GM18867 (cell line): ENCODE measurements around the gene CLDN6.
A peak's percentile ranks its signal among the peaks of the same experiment; 100 is the strongest.

Source experiments
- ATAC-seq: cut with Tn5 transposase; IDR thresholded peaks from one replicate; pipeline ENCODE4 v1.9.1; 2021; ENCODE audit warnings: mild to moderate bottlenecking, moderate library complexity; ENCODE audit not compliant: unreplicated experiment

CLDN6 gene

DNA sequence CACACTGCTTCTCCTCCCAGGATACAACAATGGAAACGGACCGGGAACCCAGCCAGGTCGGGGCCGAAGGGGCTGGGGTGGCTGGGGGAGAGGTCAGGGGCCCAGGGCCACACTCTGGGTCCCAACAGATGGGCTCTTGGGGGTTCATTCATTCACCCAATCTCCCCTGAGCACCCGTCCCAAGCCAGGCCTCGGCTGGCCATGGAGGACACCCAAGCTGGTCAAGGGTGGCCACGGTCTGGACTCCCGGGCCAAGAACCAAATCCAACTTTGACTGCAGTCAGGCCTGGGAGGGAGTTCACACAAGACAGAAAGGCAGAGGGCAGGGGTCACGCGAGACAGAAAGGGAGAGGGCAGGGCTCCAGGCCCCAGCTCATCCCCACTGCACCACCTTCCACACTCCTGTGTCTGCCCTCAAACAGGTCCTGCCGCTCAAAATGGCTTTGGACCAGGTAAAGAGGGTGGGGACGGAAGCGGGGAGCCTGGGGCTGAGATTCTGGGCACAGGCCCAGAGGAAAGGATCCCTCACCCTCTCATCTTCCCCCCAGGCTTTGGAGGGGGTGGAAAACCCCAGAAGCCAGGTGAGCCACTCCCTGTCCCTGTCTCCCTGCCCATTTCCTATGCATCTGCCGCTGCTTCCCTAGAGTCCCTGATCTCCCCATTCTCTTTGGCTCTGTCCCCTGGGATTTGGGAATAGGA lies 25.5 kb downstream of the CLDN6 start:
- no peak for ATAC-seq

DNA sequence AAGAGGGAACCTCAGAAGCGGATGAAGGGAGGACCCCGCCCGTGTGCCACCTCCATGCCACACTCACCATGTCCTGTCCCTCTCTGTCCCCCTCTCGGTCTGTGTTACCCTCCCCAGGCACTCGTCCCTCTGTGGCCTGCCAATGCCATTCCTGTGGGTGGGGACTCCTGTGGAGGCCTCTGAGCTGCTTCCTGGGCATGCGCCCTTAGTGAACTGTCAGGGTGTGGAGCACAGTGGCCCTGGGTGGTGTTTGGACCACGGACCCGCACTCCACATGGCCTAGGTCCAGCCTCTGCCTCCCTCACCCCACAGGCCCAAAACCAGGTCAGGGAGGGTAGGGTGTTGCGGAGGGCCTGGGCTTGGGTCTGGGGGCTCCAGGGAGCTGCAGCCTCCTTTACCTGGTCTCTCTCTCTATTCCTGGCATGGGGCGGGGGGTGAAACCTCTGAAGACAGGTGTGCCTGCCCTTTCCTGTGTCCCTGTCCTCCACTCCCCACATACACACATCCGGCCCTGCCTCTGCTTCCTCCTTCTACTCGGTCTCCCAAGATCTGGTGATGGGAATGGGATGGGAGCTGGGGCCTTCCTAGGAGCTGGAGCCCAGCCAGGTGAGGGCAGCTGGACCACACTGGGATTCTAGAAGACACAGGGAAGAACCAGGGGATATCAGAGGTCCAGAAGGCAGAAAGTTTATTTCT lies 26.3 kb downstream of the CLDN6 start:
- ATAC-seq = no peak

DNA sequence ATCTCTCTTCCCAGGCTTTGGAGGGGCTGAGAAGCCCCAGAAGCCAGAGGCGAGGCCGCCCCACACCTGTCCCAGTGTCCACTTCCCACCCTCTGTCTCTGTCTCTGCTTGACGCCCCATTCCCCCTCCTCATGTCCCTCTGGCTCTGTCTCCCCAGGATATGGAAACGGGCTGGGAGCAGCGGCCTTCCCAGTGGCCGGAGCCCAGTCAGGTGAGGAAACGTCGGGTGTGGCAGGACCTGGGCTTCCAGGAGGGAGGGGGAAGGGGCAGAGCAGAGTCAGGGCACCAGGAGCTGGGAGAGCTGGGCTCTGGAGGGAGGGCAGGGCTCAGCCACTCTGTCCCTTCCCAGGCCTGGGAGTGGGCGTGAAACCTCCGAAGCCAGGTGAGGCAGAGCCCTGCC lies 27.1 kb downstream of the CLDN6 start:
- no peak for ATAC-seq

DNA sequence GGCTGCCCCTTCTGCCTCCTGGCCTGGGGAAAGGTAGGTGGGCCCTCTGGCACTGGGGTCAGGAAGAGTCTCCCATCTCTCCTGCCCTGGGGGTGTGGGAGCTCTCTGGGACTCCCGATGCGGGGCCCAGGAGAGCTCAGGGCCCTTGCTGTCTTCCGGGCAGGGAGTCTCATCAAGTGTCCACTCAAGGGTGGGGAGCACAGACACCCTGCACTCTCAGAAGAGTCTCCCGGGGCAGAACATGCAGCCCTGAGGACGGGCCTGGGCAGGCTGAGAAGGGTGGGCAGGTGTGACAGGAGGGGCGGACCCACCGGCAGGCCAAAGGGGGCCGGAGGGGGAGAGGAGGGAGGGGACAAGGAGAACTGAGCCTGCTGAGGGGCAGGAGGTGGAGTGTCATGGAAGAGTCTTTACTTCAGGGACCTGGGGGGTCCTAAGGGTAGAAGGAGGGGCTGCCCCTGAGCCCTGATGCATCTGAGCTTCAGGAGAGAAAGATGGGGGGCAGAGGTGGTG lies 29.3 kb downstream of the CLDN6 start:
- no peak for ATAC-seq

DNA sequence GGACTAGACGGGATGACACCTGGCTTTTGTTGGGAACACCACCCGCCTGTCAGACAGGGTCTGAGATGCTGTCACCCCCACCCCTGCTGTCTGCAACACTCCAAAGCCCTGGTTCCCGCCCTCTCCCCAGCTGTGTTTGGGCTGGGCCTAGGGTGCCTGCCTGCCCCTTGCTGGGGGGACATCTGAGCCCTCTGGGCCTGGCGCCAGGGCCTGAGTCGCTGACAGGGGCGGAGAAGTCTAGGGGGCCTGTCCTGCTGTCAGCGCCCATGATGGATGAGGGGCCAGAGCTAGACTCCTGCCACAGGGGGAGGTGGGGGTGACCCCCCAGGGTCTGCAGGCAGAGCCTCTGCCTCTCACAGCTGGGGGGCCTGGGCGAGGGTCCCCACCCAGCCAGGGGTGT lies 30.1 kb downstream of the CLDN6 start:
- no peak for ATAC-seq

DNA sequence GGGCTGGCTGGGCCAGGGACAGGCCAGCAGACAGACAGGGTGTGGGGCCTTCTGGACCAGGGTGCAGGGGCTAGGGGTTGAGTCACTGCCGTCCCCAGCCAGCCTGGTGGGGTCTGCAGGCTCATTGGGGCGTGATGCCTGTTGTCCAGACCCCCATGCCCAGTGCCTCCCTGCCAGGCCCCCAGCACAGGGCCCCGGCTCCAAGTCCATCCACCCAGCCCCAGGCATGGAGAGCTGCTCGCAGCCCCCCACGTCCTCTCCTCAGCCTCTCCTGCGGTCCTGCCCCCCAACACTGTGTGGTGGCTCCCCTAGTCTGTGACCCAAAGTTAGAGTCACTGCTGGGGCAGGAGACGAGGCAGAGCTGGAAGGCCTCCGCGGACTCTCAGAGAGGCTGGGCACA lies 30.7 kb downstream of the CLDN6 start:
- ATAC-seq = no peak

DNA sequence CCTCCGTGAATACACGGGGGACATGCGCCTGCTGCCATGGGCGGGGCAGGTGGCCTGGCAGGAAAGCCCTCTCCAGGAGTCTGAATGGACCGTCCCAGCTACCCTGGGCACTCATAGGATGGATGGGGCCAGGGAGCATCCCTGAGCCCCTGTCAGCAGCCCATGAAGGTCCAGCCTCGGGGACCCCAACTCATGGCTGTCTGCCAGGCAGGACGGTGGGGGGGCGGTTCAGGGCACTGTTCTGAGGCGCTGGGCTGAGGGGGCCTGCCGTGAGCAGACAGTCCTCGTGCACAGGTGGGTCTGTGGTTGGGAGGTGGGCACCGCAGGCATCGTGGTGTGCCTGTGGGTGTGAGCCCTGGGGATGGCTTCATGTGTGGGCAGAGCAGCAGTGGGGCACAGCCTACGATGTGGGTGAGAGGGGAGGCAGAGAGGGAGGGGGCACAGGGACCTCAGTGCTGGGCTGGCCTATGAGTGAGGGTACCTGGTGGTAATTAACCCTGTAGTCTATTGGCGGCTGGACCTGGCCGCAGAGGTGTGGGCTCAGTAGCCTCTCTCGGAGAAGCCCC lies 31.3 kb downstream of the CLDN6 start:
- ATAC-seq = no peak

DNA sequence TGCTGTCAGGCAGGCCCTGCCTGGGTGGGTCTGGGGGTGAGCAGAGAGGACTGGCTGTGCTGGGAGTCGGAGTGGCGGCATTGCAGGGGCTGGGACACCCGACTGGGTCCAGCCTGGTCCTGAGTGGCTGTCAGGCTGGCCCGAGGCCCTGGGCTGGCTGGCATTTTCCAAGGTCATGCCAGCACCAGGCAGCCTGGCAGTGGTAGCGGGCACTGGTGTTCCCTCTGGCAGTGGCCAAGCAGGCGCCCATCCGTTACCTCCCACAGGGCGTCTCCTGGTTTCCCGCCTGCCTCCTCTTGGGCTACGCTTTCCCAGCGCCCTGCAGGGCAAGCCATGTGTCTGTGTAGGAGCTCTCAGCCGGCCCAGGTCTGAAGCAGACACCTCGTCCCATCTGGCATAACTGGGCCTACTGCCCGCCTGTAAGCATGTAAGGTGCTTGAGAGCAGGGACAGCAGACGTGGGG lies 32.1 kb downstream of the CLDN6 start:
- no peak for ATAC-seq

DNA sequence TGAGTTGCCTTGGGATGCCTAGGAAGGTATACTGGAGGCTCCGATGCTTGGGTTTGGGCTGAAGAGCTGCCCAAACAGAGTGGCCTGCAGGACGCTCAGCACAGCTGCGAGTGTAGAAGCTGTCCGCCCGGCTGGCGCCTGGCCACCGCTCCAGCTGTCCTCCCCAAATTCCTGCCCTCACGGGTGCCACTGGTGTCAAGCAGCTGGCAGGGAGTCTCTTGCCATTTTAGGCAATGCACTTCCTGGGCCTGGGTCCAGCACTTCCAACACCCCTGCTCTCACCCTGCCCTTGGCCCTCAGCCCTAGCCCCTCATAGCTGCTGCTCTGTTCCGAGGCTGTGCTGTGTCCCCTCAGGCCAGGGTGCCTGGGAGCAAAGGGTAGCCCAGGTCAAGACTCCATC lies 32.5 kb downstream of the CLDN6 start:
- no peak for ATAC-seq

DNA sequence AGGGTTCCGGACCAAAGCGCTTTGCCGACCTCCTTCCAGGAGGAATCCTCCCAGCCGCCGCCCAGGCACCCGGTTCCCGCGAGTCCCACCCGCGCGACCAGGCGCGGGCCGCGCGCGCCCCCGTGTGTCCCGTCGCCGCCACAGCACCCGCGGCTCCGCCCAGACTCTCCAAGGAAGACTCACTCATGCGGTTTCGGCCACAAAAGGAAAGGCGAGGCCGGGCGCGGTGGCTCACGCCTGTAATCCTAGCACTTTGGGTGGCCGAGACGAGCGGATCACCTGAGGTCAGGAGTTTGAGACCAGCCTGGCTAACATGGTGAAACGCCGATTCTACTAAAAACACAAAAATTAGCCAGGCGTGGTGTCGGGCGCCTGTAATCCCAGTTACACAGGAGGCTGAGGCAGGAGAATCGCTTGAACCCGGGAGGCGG lies 34.3 kb downstream of the CLDN6 start:
- ATAC-seq = peak; percentile 29

DNA sequence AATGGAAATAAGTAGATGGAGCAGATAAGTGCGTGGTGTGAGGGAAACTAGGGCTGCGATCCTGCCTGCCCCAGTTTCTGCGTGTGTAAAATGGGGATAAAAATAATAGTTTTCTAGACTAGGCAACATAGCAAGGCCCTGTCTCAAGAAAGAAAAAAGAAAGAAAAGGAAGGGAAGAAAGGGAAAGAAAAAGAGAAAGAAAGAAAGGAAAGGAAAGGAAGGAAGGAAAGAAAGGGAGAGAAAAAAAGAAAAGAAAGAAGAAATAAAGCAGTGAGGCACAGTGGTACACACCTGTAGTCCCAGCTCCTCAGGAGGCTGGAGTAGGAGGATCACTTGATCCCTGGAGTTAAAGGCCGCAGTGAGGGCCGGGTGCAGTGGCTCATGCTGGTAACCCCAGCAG lies 35.6 kb downstream of the CLDN6 start:
- ATAC-seq = no peak

DNA sequence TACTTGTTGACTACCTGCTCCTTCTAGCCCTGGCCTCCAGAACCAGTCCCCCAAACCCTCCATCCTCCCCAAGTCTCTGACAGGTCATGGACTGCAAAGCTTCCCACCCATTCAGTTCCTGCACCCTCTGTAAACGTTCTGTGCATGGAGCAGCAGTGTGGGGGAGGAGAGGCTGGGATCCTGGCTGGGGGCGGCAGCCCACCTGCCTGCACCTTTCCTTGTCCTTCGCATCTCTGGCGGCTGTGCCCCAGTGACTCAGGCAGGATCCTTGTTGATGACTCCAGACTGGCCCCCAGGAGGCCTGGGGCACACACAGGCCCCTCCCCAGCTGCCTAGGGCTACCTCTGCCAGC lies 36.1 kb downstream of the CLDN6 start:
- no peak for ATAC-seq

DNA sequence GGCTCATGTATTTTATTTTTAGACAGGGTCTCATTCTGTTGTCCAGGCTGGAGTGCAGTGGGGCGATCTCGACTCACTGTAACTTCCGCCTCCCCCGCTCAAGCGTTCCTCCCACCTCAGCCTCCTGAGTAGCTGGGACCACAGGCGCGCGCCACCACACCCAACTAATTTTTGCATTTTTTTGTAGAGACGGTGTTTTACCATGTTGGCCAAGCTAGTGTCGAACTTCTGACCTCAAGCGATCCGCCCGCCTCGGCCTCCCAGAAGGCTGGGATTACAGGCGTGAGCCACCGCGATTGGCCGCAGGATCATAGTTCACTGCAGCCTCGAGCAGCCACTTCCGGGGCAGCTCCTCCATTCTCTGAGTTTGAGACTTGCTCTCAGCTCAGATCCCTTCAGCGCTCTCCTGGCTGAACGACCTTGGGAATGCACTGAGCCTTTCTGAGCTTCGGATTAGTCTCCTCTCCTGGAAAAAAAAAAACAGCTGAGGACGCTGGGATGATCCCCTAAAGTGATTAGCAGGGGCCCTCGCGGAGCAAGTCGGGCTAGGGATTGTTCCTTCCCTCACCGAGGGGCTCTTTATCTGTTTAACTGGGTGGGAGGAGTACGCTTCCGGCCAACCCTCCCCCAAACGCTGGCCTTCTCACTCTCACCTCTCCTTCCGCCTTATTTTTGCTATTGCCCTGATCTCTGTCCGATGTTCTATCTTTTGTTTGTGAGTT lies 36.6 kb downstream of the CLDN6 start:
- no peak for ATAC-seq

DNA sequence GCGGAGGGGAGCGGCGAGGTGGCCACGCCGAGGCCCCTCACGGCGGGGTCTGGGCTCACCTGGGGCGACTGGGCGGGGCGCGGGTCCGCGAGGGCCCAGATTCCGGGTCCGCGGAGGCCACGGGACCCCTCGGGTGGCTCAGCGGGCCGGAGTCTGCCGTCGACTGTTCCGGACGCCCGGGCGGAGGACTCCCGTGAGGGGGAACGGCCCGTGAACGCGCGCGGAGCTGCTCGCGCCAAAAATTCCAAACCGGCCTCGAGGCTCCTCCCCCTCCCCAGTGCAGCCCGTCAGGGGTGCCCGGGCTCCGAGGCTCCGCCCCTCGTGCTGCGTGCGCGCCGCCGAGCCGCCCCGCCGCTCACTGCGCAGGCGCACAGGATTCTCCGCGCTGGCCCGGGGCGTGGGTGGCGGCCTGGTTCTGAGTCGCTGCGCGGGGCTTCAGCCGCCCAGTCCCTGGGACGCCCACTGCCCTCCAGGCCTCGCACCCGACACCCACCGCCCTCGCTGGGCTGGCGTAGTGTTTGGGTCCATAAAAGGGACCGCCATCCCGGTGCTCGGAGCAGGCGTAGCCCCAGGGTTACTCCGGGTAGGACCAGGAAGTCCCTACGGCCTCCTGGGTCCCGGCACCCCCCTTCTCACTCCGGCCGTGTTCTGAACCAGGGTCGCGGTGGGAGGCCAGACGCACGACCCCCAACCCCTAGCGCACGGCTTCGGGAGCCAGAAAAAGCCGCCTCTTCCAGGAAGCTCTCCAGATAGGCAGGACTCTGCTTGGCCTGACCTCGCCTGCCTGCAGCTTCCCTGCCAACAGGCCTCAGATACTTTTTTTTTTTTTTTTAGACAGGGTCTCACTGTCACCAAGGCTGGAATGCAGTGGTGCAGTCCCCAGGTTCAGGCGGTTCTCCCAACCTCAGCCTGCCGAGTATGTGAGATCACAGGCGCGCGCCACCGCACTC lies 37.5 kb downstream of the CLDN6 start, which contains the start of gene PKMYT1:
Gene PKMYT1 (minus strand): TSS at position 220 of the 950 bp plus-strand sequence. CDS start 789 bp downstream, outside the sequence.
- ATAC-seq = peak; percentile 78

DNA sequence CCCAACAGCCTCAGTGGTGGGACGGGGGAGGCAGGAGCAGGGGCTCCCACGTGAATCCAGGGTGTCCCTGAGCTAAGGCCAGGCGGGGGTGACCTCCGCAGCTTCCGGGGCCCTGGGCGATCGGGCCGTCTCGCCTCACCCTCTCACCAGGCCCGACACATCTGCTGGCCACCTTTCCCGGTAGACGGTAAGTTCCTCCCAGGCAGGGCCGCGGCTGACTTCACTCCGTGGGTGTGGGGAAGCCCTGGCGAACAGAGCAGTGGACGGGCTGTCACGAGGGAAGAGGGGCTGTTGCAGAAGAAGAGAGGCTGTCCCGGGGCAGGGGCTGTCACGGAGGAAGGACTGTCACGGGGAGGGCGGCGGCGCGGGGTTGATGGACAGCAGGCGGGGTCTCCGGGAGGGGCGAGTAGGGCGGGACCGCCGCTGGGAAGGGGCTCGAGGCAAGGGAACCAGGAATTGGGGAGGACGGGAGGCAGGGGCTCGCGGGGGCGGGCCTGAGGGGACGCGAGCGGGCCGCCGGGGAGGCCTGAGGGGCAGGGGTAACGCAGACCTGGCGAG lies 38.2 kb downstream of the CLDN6 start:
- no peak for ATAC-seq

DNA sequence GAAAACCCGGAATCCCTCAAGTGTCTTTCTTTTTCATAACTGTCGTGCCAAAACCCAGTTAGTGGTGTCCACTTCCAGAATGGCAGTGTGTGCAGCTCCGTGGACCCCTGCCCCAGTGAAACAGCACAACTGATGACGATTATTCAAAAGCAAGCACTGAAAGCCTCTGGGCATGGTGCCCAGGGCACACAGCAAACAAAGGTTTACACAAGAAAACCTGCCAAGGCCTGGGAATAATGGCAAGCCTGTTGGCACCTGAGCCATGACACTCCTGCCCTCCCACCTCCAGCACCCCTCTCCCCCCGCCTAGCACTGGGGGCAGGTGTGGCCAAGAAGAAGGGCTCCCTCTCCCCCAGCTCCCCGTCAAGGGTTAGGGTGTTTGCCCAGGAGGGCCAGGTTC lies 40.5 kb downstream of the CLDN6 start:
- ATAC-seq = no peak

DNA sequence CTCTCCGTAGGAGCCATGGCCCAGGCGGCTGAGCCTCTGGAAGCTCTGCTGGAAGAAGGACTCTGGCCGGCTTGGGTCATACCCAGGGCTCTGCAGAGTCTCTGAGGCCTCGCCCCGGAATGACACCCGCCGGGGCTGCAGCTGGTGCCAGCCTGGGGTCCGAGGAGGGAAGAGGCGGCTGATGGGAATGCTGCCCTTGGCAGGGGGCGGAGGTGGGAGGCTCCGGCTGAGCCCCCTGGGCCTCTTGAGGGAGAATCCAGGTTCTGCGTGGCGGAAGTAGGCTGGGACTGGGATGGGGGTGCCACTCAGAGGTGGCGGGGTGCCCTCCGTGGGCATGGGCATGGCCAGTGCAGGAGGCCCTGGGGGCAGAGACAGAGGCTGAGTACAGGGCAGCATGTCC lies 41.3 kb downstream of the CLDN6 start:
- no peak for ATAC-seq

DNA sequence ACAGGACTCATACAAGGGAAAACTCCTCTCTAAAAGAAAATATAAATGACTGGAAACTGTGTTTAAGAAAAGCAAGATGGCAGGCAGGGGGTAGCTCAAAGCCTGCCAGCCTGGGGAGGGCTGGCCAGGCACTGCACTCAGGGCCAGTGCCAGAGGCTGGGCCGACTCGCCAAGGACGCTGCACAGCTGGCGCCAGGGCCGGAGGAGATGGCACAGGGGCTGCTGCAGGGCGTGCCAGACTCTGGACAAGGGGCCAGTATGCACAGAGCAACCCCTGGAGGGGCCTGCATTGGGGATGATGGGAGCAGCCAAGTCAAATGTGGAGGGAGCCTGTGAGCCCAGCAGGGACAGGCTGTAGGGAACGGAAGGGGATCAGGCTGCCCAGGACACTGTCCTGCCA lies 41.8 kb downstream of the CLDN6 start:
- no peak for ATAC-seq

DNA sequence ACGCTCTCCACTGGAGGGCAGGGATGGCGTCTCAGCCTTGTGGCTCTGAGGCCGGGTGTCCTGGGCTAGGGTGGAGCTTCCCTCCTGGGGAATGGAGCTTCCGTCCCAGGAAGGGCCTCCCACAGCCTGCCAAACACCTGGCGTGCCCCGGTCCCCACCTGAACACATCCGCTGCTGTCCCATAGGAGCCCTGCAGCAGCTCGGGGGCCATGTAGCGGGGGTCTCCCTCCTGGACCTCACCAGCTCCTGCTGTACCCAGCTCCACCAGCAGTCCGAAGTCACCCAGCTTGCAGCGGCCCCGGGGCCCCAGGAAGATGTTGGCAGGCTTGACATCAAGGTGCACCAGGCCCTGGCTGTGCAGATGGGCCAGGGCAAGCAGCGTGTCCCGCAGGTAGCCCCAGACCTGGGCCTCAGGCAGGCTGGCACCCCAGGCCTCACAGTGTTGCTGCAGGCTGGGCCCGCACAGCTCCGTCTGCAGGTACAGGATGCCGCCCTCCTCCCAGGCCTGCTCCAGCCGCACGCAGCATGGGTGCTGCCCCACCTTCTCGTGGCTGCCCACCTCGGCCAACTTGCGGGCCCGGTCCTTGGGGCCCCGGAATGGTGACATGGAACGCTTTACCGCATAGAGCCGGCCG lies 42.7 kb downstream of the CLDN6 start:
- no peak for ATAC-seq
